Right ventricle myocardium superior (tissue), 1 donor: ENCODE measurements around the gene USHBP1. TPM values are rescaled to one million over a fixed set of nuclear protein-coding genes. Genes with fewer than 3 reads are reported as not detected.
A peak's percentile ranks its signal among the peaks of the same experiment; 100 is the strongest.

Experiments
- ATAC-seq: fragments of 200-7000 bp; cut with Tn5 transposase; one replicate; pipeline ENCODE4 v1.9.1; 2020; ENCODE audit warnings: mild to moderate bottlenecking; ENCODE audit not compliant: poor library complexity
- DNase-seq: peaks from one replicate; pipeline ENCODE4 v3.0.0-alpha.2; 2020
- intact Hi-C: fragments of 100-400 bp; cut with DNase I; formaldehyde crosslinking; loops from one replicate; pipeline ENCODE4 v1.11.2; 2022
- total RNA-seq: library from RNA; stranded (reverse); fragmentation: NEBNext Ultra II Directional; extraction: Animal tissue kit (Norgen Biotek cat#: 25700); gene quantifications from one replicate; pipeline ENCODE4 v1.2.1, GENCODE V29; 2021
- donor health status: DM: no; HTN: yes; CAD: no; lungs with severe emphysema.

USHBP1 gene
- total RNA-seq, 1 donor from 2014 or later: 7.9 TPM

GRCh38 chr19:17244618-17245534, 19.7 kb downstream of the USHBP1 start:
- ATAC-seq (no peak), DNase-seq (peak; percentile 67)
- intact Hi-C loops: no loop called here

GRCh38 chr19:17243830-17244617, 20.5 kb downstream of the USHBP1 start:
- ATAC-seq (peak; percentile 32), DNase-seq (peak; percentile 80)
- intact Hi-C loops: no loop called here

GRCh38 chr19:17243211-17243829, 21.2 kb downstream of the USHBP1 start:
- ATAC-seq: no peak
- intact Hi-C loops: no loop called here
- no peak for DNase-seq

GRCh38 chr19:17242431-17243208, 21.9 kb downstream of the USHBP1 start:
- intact Hi-C loops: no loop called here
- DNase-seq: no peak
- no peak for ATAC-seq

- ATAC-seq (no peak), DNase-seq (no peak)
- intact Hi-C loops: no loop called here
Measured at GRCh38 chr19:17240826-17241399, 23.6 kb downstream of the USHBP1 start.

GRCh38 chr19:17240062-17240752, 24.3 kb downstream of the USHBP1 start:
- intact Hi-C loops: no loop called here
- DNase-seq (no peak), ATAC-seq (no peak)

GRCh38 chr19:17237747-17238706, 26.5 kb downstream of the USHBP1 start:
- no peak for ATAC-seq
- intact Hi-C loops: no loop called here
- DNase-seq: no peak

GRCh38 chr19:17236811-17237543, 27.6 kb downstream of the USHBP1 start:
- DNase-seq (no peak), ATAC-seq (no peak)
- intact Hi-C loops: no loop called here

GRCh38 chr19:17235971-17236777, 28.4 kb downstream of the USHBP1 start:
- intact Hi-C loops: no loop called here
- DNase-seq: no peak
- ATAC-seq: no peak

GRCh38 chr19:17235300-17235970, 29.1 kb downstream of the USHBP1 start:
- intact Hi-C loops: no loop called here
- ATAC-seq (peak; percentile 90), DNase-seq (peak; percentile 87)

GRCh38 chr19:17234911-17235299, 29.6 kb downstream of the USHBP1 start:
- DNase-seq (peak; percentile 73), ATAC-seq (peak; percentile 77)
- intact Hi-C loops: no loop called here

GRCh38 chr19:17232258-17232657, 32.3 kb downstream of the USHBP1 start:
- intact Hi-C loops: no loop called here
- ATAC-seq (no peak), DNase-seq (no peak)

- no peak for ATAC-seq
- DNase-seq: no peak
- intact Hi-C loops: no loop called here
Measured at GRCh38 chr19:17229890-17230289, 34.7 kb downstream of the USHBP1 start.

GRCh38 chr19:17227798-17228367, 36.7 kb downstream of the USHBP1 start:
- intact Hi-C loops: no loop called here
- no peak for ATAC-seq
- no peak for DNase-seq
